K562 (cell line): ENCODE measurements around the gene HSD11B2. TPM values are rescaled to one million over a fixed set of nuclear protein-coding genes. Genes with fewer than 3 reads are reported as not detected.
A peak's percentile ranks its signal among the peaks of the same experiment; 100 is the strongest.

Experiments used
- ATAC-seq: fragments of 200-7000 bp; cut with Tn5 transposase; 3 replicates; pipeline ENCODE4 v1.9.1; 2020; ENCODE audit warnings: moderate library complexity
- BruUV-seq: library from RNA; stranded (reverse); fragments of 400-500 nt; replicated peaks from 2 replicates; lab custom pipeline; 2021; lab: Mats Ljungman, UMichigan
- CTCF ChIA-PET: fragments of 300-600 bp; formaldehyde crosslinking; extraction: SDS; loops from one replicate; lab custom pipeline; 2021; ENCODE audit warnings: low intra/inter-chr PET ratio; lab: Yijun Ruan, JAX
- POLR2A ChIA-PET: fragments of 300-600, 350-650 bp; sonication (Branson Sonifier 250); formaldehyde crosslinking; extraction: SDS; loops from one replicate; lab custom pipeline; 2021; ENCODE audit warnings: antibody characterized with exemption, inconsistent platforms; lab: Yijun Ruan, JAX
- DNase-seq, 4 experiments: peaks; one replicate each; pipeline versions ENCODE4 v3.0.0 to v3.0.0-alpha.2; 2011 to 2018; ENCODE audit warnings: low spot score in 3 of 4, mixed read lengths in 3 of 4; ENCODE audit errors: extremely low read depth in 1 of 4
- FAIRE-seq: peaks from 2 replicates; lab custom pipeline; 2011; peaks lifted over from hg19 to GRCh38; lab: Jason Lieb, UNC
- H2AFZ ChIP-seq: 2 replicates; pipeline ENCODE4 v1.6.0; 2011; ENCODE audit warnings: low read depth, low read length, control low read depth, inconsistent platforms
- H3K27ac ChIP-seq: fragments of 200-600 bp; 3 replicates; pipeline ENCODE4 v1.8.0; 2011; ENCODE audit warnings: low read depth, mild to moderate bottlenecking, control low read depth, inconsistent platforms, low read length, moderate library complexity, mixed read lengths; ENCODE audit errors: extremely low read depth
- H3K27me3 ChIP-seq, 2 experiments: fragments of 300-600 bp in 1 of 2; 2 replicates in 1 of 2; 3 replicates in 1 of 2; pipeline versions ENCODE4 v1.6.0 to v1.8.0; 2011; ENCODE audit warnings: inconsistent platforms in 2 of 2, low read length in 2 of 2, mild to moderate bottlenecking in 1 of 2, mixed read lengths in 1 of 2, moderate library complexity in 1 of 2; ENCODE audit not compliant: control insufficient read depth in 2 of 2, insufficient read depth in 2 of 2
- H3K36me3 ChIP-seq: fragments of 300-600 bp; 3 replicates; pipeline ENCODE4 v1.8.0; 2011; ENCODE audit warnings: mild to moderate bottlenecking, low read length, inconsistent platforms; ENCODE audit not compliant: control insufficient read depth, insufficient read depth
- H3K4me1 ChIP-seq, 2 experiments: fragments of 200-600 bp in 1 of 2; replicated peaks in 1 of 2; 2 replicates in 1 of 2; 3 replicates in 1 of 2; pipeline versions ENCODE4 v1.5.1 to v1.8.0; 2011; ENCODE audit warnings: inconsistent platforms in 2 of 2, low read length in 2 of 2, mild to moderate bottlenecking in 1 of 2, mixed read lengths in 1 of 2, moderate library complexity in 1 of 2; ENCODE audit not compliant: control insufficient read depth in 2 of 2, insufficient read depth in 2 of 2
- H3K4me2 ChIP-seq: 2 replicates; pipeline ENCODE4 v1.6.1; 2011; ENCODE audit warnings: low read length, control low read depth, inconsistent platforms, mixed read lengths; ENCODE audit not compliant: insufficient read depth
- H3K4me3 ChIP-seq: fragments of 200-600 bp; sonication (generic), shearing (Covaris generic); 2 replicates; pipeline ENCODE4 v1.5.1; 2016; ENCODE audit warnings: control low read depth, inconsistent platforms
- H3K79me2 ChIP-seq: fragments of 200-600 bp; 3 replicates; pipeline ENCODE4 v1.8.0; 2011; ENCODE audit warnings: low read length, inconsistent platforms; ENCODE audit not compliant: control insufficient read depth, insufficient read depth
- H3K9ac ChIP-seq, 2 experiments: 2 replicates each; pipeline versions ENCODE4 v1.6.0 to v1.6.1; 2011; ENCODE audit warnings: low read depth in 2 of 2, low read length in 2 of 2, control low read depth in 1 of 2, inconsistent platforms in 1 of 2, mild to moderate bottlenecking in 1 of 2, mixed read lengths in 1 of 2; ENCODE audit not compliant: insufficient read depth in 1 of 2
- H3K9me1 ChIP-seq: one replicate; pipeline ENCODE4 v1.6.0; 2011; ENCODE audit warnings: inconsistent platforms, mild to moderate bottlenecking, low read length, moderate library complexity; ENCODE audit not compliant: control insufficient read depth, insufficient read depth
- H3K9me3 ChIP-seq: replicated peaks from 2 replicates; pipeline ENCODE4 v1.5.1; 2011; ENCODE audit warnings: low read depth, low read length, inconsistent platforms; ENCODE audit not compliant: control insufficient read depth, insufficient read depth
- H4K20me1 ChIP-seq: replicated peaks from 2 replicates; pipeline ENCODE4 v1.6.1; 2011; ENCODE audit warnings: low read length, inconsistent platforms, mixed read lengths; ENCODE audit not compliant: control insufficient read depth, insufficient read depth
- ASH1L ChIP-seq: fragments of 450-650 bp; IDR thresholded peaks from 2 replicates; pipeline ENCODE4 v1.6.1; 2018; ENCODE audit warnings: borderline replicate concordance, mild to moderate bottlenecking, low read depth; ENCODE audit not compliant: partially characterized antibody
- NFATC3 ChIP-seq: fragments of 450-650 bp; IDR thresholded peaks from 2 replicates; pipeline ENCODE4 v1.6.1; 2017; ENCODE audit warnings: mild to moderate bottlenecking
- SRSF7 ChIP-seq: fragments of 200-400 bp; formaldehyde crosslinking; optimal IDR thresholded peaks from 2 replicates; pipeline ENCODE3; 2017; ENCODE audit warnings: mild to moderate bottlenecking, low read depth, low read length
- ZNF121 ChIP-seq: sonication (generic); formaldehyde crosslinking; conservative IDR thresholded peaks from 2 replicates; pipeline ENCODE4 v1.8.0; 2022; ENCODE audit warnings: missing genetic modification reagents
- ZNF644 ChIP-seq: fragments of 200-800 bp; sonication (Bioruptor generic); IDR thresholded peaks from 2 replicates; pipeline ENCODE4 v1.6.1; 2016; ENCODE audit warnings: low read depth, missing genetic modification characterization, missing compliant biosample characterization
- ZNF785 ChIP-seq: fragments of 250-450 bp; sonication (Bioruptor Pico); IDR thresholded peaks from 2 replicates; pipeline ENCODE4 v1.4.0; 2020; ENCODE audit warnings: mild to moderate bottlenecking
- WGBS: fragments of 100-300 bp; shearing (Covaris generic); methylation state at CpG from one replicate; pipeline ENCODE4 v1.1.6; 2016; ENCODE audit warnings: low coverage, mixed read lengths; ENCODE audit not compliant: insufficient coverage; ENCODE audit errors: missing lambda C conversion rate; 5-methylcytosine and 5-hydroxymethylcytosine counted together
- in situ Hi-C: fragments of 300-500 bp; cut with MboI; formaldehyde crosslinking; loops from 4 replicates; pipeline ENCODE4 v1.15.0; 2018; ENCODE audit warnings: inconsistent platforms, mixed read lengths
- intact Hi-C: fragments of 100-400 bp; cut with micrococcal nuclease; formaldehyde crosslinking; loops from 2 replicates; pipeline ENCODE4 v1.14.2; 2022
- polyA plus RNA-seq, 8 experiments: library from polyadenylated mRNA; depleted of rRNA in 4 of 8; stranded (reverse) in 5 of 8; unstranded in 3 of 8; fragments of >200 nt; fragmentation: Nextera tagmentation in 2 of 8; fragmentation: Illumina TruSeq in 1 of 8; extraction: Ambion mirVana in 2 of 8; extraction: Trizol in 1 of 8; gene quantifications; 2 replicates each; pipeline versions ENCODE4 v1.2.1 to v1.2.3, GENCODE V29; 2011 to 2014; ENCODE audit warnings: inconsistent platforms in 1 of 8, missing spikeins in 1 of 8
- total RNA-seq, 7 experiments: library from RNA; depleted of rRNA in 6 of 7; stranded (reverse); fragments of >200 nt in 6 of 7; fragmentation: Illumina TruSeq in 2 of 7; extraction: Trizol in 2 of 7; gene quantifications; 2 replicates each; pipeline versions ENCODE4 v1.2.1 to v1.2.3, GENCODE V29; 2011 to 2021; ENCODE audit warnings: low replicate concordance in 1 of 7
- TF ChIP-seq, protein P1 (sequence below): sonication (generic); formaldehyde crosslinking; IDR thresholded peaks from 2 replicates; pipeline ENCODE4 v1.9.0; 2022; ENCODE audit warnings: mild to moderate bottlenecking, missing genetic modification reagents

The HSD11B2 gene
- total and polyA plus RNA-seq, 9 of the 15 experiments (the other 6 are each of a cell fraction or from before 2014, with no cell fraction given), result 0.08 to 2.0 (median 0.79) TPM

- TF ChIP-seq, protein P1, sequence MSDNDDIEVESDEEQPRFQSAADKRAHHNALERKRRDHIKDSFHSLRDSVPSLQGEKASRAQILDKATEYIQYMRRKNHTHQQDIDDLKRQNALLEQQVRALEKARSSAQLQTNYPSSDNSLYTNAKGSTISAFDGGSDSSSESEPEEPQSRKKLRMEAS (CRISPR knock-in tag), result peak; percentile 54
- TF ChIP-seq SRSF7, result no peak
- TF ChIP-seq, all 486 proteins: peak for 2
Measured at GRCh38 chr16:67403976-67404555, 26.9 kb upstream of the HSD11B2 start (continued).

DNA sequence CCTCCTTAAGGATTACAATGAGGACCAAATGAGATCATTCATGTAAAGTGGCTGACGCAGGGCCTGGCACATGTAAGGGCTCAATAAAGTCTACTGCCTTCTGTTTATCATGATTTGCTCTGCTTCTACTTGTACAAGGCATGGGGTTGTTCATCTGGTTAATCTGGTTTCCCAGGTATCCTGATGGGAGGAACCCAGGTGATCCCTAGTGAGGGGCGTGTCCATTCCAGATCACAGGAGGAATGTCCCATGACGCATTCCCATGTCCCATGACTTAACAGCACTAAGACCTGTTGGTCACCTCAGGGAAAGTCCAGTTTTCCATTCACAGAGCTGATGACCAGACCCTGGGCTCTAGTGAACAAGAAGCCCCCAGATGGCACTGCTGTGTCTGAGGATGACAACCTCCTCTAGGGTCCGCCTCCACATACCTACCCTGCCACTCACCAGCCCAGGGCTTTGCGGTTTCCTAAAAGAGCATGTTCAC is 26.1 kb upstream of the HSD11B2 start:
- Histone ChIP-seq H3K4me1 (peaks cover 0 to 20% of the 10 kb centered on the region in 2 experiments; a peak in 2 of 5 replicates), H3K9me1 (no peaks in the 10 kb centered on the region), H3K9ac (0 out of 4 replicates have a peak overlapping the region, but pooled peaks of 1 of the 2 experiments have one; percentile 20), H3K27me3 (peaks cover 16 to 54% of the 10 kb centered on the region in 2 experiments), H2AFZ (no peak overlapping the region), H3K27ac (no peak overlapping the region), H3K4me2 (no peak overlapping the region), H3K79me2 (no peaks in the 10 kb centered on the region), H3K9me3 (no peaks in the 10 kb centered on the region), H3K36me3 (no peaks in the 10 kb centered on the region), H3K4me3 (no peak overlapping the region), H4K20me1 (0 out of 2 replicates have a peak, but pooled peaks cover 4% of the 10 kb centered on the region)
- in situ Hi-C loops, result loop anchor here (25.0 kb wide), 1 partner anchor 442 kb away; the partner anchor contains the start of gene CES3
- CTCF ChIA-PET, result no interaction called here
- intact Hi-C loops, result loop anchor here (10.0 kb wide), 1 partner anchor 390 kb away; no protein-coding TSS in a partner anchor
- 43% methylated on average over 5 of the region's 5 CpGs for WGBS
- FAIRE-seq, result no peak
- BruUV-seq, result no TSS peak
- DNase-seq, result no peak
- ATAC-seq, result no peak
- POLR2A ChIA-PET, result interaction anchor here (0.6 to 0.8 kb wide), 2 partner anchors 8 to 1708 kb away, joined by 3 read pairs; no protein-coding TSS in a partner anchor
- TF ChIP-seq NFATC3 (no peak), ASH1L (no peak), ZNF785 (CRISPR knock-in tag) (no peak), ZNF121 (CRISPR knock-in tag) (no peak), ZNF644 (tag) (no peak)
